K562 (cell line): Measurements from ENCODE around the gene TMC8. TPM values are rescaled to one million over a fixed set of nuclear protein-coding genes. Genes with fewer than 3 reads are reported as not detected.

Experiments
- BACH1 ChIP-seq: fragments of 200-800 bp; sonication (Bioruptor generic); IDR thresholded peaks from 2 replicates; pipeline ENCODE4 v1.6.1; 2016; ENCODE audit warnings: missing genetic modification characterization, missing compliant biosample characterization
- DACH1 ChIP-seq: fragments of 450-650 bp; IDR thresholded peaks from 2 replicates; pipeline ENCODE4 v1.6.1; 2018; ENCODE audit not compliant: partially characterized antibody
- HDAC1 ChIP-seq, 2 experiments: fragments of 450-650 bp; IDR thresholded peaks; 2 replicates each; pipeline ENCODE4 v1.6.1; 2016 to 2017; ENCODE audit warnings: inconsistent platforms in 1 of 2, mild to moderate bottlenecking in 1 of 2, moderate library complexity in 1 of 2
- HES1 ChIP-seq: fragments of 450-650 bp; IDR thresholded peaks from 2 replicates; pipeline ENCODE4 v1.6.1; 2016; ENCODE audit warnings: low read depth, mild to moderate bottlenecking, moderate library complexity
- HMGN3 ChIP-seq: IDR thresholded peaks from 2 replicates; pipeline ENCODE4 v1.6.1; 2011; ENCODE audit warnings: borderline replicate concordance, low read depth, mild to moderate bottlenecking, mixed read lengths, low read length; ENCODE audit not compliant: insufficient read length; ENCODE audit errors: extremely low read depth
- KDM2B ChIP-seq: fragments of 250-450 bp; sonication (Bioruptor Pico); IDR thresholded peaks from 2 replicates; pipeline ENCODE4 v1.8.0; 2021; ENCODE audit warnings: mild to moderate bottlenecking, moderate library complexity
- LARP7 ChIP-seq: fragments of 450-650 bp; IDR thresholded peaks from 2 replicates; pipeline ENCODE4 v1.6.1; 2016
- NCOR1 ChIP-seq: fragments of 450-650 bp; IDR thresholded peaks from 2 replicates; pipeline ENCODE4 v1.6.1; 2016; ENCODE audit warnings: mild to moderate bottlenecking, moderate library complexity
- PRPF4 ChIP-seq: fragments of 200-400 bp; formaldehyde crosslinking; IDR thresholded peaks from one replicate; pipeline ENCODE4 v1.6.1; 2017; ENCODE audit warnings: low read length, low read depth, mild to moderate bottlenecking; ENCODE audit not compliant: insufficient read depth, poor library complexity, severe bottlenecking
- TAF9B ChIP-seq: fragments of 450-650 bp; IDR thresholded peaks from 2 replicates; pipeline ENCODE4 v1.6.1; 2018; ENCODE audit warnings: mild to moderate bottlenecking; ENCODE audit not compliant: partially characterized antibody
- TAL1 ChIP-seq: fragments of 450-650 bp; IDR thresholded peaks from 2 replicates; pipeline ENCODE4 v1.6.1; 2016; ENCODE audit warnings: mild to moderate bottlenecking
- ZBTB33 ChIP-seq: sonication (generic); formaldehyde crosslinking; IDR thresholded peaks from 2 replicates; pipeline ENCODE4 v1.8.1; 2023; ENCODE audit warnings: mild to moderate bottlenecking, missing genetic modification reagents
- ZNF764 ChIP-seq: fragments of 250-450 bp; sonication (Bioruptor Pico); IDR thresholded peaks from 2 replicates; pipeline ENCODE4 v1.4.0; 2020; ENCODE audit warnings: low read depth, mild to moderate bottlenecking, moderate library complexity
- ZNF766 ChIP-seq: fragments of 200-800 bp; sonication (Bioruptor generic); conservative IDR thresholded peaks from 2 replicates; pipeline ENCODE4 v1.6.1; 2016; ENCODE audit warnings: missing genetic modification characterization, missing compliant biosample characterization
- ZNF77 ChIP-seq: fragments of 250-450 bp; sonication (Bioruptor Pico); IDR thresholded peaks from 2 replicates; pipeline ENCODE4 v1.5.0; 2020
- polyA plus RNA-seq, 8 experiments: library from polyadenylated mRNA; depleted of rRNA in 4 of 8; stranded (reverse) in 5 of 8; unstranded in 3 of 8; fragments of >200 nt; fragmentation: Nextera tagmentation in 2 of 8; fragmentation: Illumina TruSeq in 1 of 8; extraction: Ambion mirVana in 2 of 8; extraction: Trizol in 1 of 8; gene quantifications; 2 replicates each; pipeline versions ENCODE4 v1.2.1 to v1.2.3, GENCODE V29; 2011 to 2014; ENCODE audit warnings: inconsistent platforms in 1 of 8, missing spikeins in 1 of 8
- total RNA-seq, 7 experiments: library from RNA; depleted of rRNA in 6 of 7; stranded (reverse); fragments of >200 nt in 6 of 7; fragmentation: Illumina TruSeq in 2 of 7; extraction: Trizol in 2 of 7; gene quantifications; 2 replicates each; pipeline versions ENCODE4 v1.2.1 to v1.2.3, GENCODE V29; 2011 to 2021; ENCODE audit warnings: low replicate concordance in 1 of 7
- TF ChIP-seq, protein P1 (sequence below): fragments of 450-650 bp; IDR thresholded peaks from 2 replicates; pipeline ENCODE4 v1.7.1; 2018; ENCODE audit warnings: mild to moderate bottlenecking, low read depth; ENCODE audit not compliant: partially characterized antibody
- TF ChIP-seq, protein P2 (sequence below): sonication (generic); formaldehyde crosslinking; IDR thresholded peaks from 2 replicates; pipeline ENCODE4 v1.8.0; 2022; ENCODE audit warnings: missing genetic modification reagents, mild to moderate bottlenecking, borderline replicate concordance
- TF ChIP-seq, protein P3 (sequence below), 2 experiments: fragments of 200-800 bp in 1 of 2; sonication (Bioruptor generic) in 1 of 2; sonication (generic) in 1 of 2; formaldehyde crosslinking in 1 of 2; IDR thresholded peaks in 1 of 2; conservative IDR thresholded peaks in 1 of 2; 2 replicates each; pipeline versions ENCODE4 v1.5.0 to v1.6.1; 2016 to 2020; ENCODE audit warnings: missing compliant biosample characterization in 1 of 2, missing genetic modification characterization in 1 of 2, missing genetic modification reagents in 1 of 2

Gene TMC8
- total and polyA plus RNA-seq, 9 of the 15 experiments (the other 6 are each of a cell fraction or from before 2014, with no cell fraction given) = 0.13 to 10.9 (median 2.8) TPM

GRCh38 chr17:78133179-78133951 lies 2.8 kb downstream of the TMC8 start (continued):
- TF ChIP-seq BACH1 (tag) (no peak), NCOR1 (no peak), HES1 (no peak), HDAC1 (IDR thresholded peaks at IDR 0.05) (no peak), ZNF764 (CRISPR knock-in tag) (no peak), TAF9B (no peak), LARP7 (no peak), ZNF77 (CRISPR knock-in tag) (no peak), HMGN3 (peak; percentile 1), ZNF766 (CRISPR knock-in tag) (no peak), TAL1 (no peak), PRPF4 (no peak), KDM2B (CRISPR knock-in tag) (no peak), DACH1 (no peak), ZBTB33 (CRISPR knock-in tag) (peak; percentile 76; the same call in 1 of the 2 replicates)
- TF ChIP-seq, protein P1, sequence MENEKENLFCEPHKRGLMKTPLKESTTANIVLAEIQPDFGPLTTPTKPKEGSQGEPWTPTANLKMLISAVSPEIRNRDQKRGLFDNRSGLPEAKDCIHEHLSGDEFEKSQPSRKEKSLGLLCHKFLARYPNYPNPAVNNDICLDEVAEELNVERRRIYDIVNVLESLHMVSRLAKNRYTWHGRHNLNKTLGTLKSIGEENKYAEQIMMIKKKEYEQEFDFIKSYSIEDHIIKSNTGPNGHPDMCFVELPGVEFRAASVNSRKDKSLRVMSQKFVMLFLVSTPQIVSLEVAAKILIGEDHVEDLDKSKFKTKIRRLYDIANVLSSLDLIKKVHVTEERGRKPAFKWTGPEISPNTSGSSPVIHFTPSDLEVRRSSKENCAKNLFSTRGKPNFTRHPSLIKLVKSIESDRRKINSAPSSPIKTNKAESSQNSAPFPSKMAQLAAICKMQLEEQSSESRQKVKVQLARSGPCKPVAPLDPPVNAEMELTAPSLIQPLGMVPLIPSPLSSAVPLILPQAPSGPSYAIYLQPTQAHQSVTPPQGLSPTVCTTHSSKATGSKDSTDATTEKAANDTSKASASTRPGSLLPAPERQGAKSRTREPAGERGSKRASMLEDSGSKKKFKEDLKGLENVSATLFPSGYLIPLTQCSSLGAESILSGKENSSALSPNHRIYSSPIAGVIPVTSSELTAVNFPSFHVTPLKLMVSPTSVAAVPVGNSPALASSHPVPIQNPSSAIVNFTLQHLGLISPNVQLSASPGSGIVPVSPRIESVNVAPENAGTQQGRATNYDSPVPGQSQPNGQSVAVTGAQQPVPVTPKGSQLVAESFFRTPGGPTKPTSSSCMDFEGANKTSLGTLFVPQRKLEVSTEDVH = no peak
- TF ChIP-seq, protein P2, sequence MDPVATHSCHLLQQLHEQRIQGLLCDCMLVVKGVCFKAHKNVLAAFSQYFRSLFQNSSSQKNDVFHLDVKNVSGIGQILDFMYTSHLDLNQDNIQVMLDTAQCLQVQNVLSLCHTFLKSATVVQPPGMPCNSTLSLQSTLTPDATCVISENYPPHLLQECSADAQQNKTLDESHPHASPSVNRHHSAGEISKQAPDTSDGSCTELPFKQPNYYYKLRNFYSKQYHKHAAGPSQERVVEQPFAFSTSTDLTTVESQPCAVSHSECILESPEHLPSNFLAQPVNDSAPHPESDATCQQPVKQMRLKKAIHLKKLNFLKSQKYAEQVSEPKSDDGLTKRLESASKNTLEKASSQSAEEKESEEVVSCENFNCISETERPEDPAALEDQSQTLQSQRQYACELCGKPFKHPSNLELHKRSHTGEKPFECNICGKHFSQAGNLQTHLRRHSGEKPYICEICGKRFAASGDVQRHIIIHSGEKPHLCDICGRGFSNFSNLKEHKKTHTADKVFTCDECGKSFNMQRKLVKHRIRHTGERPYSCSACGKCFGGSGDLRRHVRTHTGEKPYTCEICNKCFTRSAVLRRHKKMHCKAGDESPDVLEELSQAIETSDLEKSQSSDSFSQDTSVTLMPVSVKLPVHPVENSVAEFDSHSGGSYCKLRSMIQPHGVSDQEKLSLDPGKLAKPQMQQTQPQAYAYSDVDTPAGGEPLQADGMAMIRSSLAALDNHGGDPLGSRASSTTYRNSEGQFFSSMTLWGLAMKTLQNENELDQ (CRISPR knock-in tag) = no peak
- TF ChIP-seq, protein P3, sequence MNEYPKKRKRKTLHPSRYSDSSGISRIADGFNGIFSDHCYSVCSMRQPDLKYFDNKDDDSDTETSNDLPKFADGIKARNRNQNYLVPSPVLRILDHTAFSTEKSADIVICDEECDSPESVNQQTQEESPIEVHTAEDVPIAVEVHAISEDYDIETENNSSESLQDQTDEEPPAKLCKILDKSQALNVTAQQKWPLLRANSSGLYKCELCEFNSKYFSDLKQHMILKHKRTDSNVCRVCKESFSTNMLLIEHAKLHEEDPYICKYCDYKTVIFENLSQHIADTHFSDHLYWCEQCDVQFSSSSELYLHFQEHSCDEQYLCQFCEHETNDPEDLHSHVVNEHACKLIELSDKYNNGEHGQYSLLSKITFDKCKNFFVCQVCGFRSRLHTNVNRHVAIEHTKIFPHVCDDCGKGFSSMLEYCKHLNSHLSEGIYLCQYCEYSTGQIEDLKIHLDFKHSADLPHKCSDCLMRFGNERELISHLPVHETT (CRISPR knock-in tag; conservative IDR thresholded peaks at IDR 0.05 in 1 of 2, IDR thresholded peaks at IDR 0.05 in 1 of 2) = no peak
